ENCODE results near the gene THSD4. TPM values are rescaled to one million over a fixed set of nuclear protein-coding genes. Genes with fewer than 3 reads are reported as not detected.

Gene THSD4
- total and polyA plus RNA-seq, 2 donors (not counting 1 experiment from before 2014, with no cell fraction given), result 43.1 to 95.5 TPM

DNA sequence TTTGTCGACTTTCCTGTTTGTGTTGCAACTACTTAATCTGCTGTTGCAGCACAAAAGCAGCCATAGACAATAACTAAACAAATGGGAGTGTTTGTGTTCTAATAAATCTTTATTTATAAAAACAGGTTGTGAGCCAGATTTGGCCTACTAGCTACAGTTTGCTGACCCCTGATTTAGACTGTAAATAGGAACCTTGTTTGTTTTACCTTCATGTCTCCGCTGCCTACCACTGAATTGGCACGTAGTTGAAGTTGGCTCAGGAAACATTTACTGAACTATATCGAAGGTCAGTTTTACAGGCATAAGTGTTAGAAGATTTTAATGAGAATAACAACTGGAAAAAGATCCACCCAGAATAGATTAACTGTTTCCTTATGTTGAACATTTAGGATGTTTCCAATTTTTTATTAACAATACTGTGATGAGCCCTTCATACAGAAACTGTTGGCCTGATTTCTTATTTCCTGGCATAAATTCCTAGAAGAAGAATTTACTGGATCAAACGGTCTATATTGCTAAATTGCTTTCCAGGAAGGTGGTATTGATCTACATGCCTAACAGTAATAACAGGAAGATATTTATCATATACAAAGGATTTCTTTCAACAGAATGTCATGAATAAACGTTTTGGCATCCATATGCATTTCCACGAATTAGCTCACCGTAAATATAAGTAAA lies 538.9 kb downstream of the THSD4 start:
- DNase-seq (ENCODE audit: low read depth in 2 of 2), result no peak

DNA sequence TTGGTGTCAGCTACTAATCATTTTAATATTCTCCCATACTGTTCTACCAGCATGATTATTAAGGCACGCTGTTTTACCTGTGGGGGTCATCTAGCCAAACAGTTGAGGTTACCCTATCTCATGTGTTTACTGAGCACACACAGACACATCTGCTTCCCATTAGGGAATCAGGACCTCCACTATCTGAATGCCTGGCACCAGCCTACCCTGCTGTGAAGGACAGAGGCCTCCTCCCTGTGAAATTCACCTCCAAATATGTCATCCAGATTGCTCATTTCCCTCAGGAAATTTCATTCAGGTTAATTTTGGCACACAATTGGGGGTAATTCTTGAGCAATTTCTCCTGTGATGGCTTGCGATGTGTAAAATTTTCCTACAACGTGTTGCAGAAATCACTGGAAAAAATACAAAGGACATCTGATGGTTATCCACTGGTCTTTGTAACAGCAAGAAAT lies 539.5 kb downstream of the THSD4 start:
- Histone ChIP-seq H3K79me2 (ENCODE audit: control insufficient read depth, insufficient read depth, low read length) (no peaks in the 10 kb centered on the region), H4K20me1 (ENCODE audit: control insufficient read depth, extremely low read depth, insufficient read depth, low read length) (no peaks in the 10 kb centered on the region), H3K27ac (ENCODE audit: insufficient read depth, low read length) (no peak overlapping the region), H3K36me3 (ENCODE audit: control insufficient read depth, insufficient read depth, low read length) (no peaks in the 10 kb centered on the region), H3K4me3 (replicated peaks in 1 of 4; ENCODE audit: control extremely low read depth in 1 of 4, insufficient read depth in 1 of 4, low read depth in 3 of 4, low read length in 4 of 4) (no peak overlapping the region), H3K4me1 (ENCODE audit: control insufficient read depth, extremely low read depth, insufficient read depth, low read length) (no peaks in the 10 kb centered on the region), H2AFZ (ENCODE audit: low read length) (no peak overlapping the region), H3K9me3 (ENCODE audit: control insufficient read depth, insufficient read depth, low read depth, low read length) (no peaks in the 10 kb centered on the region), H3K4me2 (ENCODE audit: extremely low read depth, insufficient read depth, low read length) (no peak overlapping the region), H3K9ac (ENCODE audit: insufficient read depth, low read length) (no peak overlapping the region), H3K27me3 (ENCODE audit: control insufficient read depth, insufficient read depth, low read length) (no peaks in the 10 kb centered on the region)
- DNase-seq (ENCODE audit: low read depth in 2 of 2), result no peak
- TF ChIP-seq EZH2 (IDR thresholded peaks at IDR 0.05; ENCODE audit: low read length, missing control alignments), result no peak
- TF ChIP-seq, protein P1, sequence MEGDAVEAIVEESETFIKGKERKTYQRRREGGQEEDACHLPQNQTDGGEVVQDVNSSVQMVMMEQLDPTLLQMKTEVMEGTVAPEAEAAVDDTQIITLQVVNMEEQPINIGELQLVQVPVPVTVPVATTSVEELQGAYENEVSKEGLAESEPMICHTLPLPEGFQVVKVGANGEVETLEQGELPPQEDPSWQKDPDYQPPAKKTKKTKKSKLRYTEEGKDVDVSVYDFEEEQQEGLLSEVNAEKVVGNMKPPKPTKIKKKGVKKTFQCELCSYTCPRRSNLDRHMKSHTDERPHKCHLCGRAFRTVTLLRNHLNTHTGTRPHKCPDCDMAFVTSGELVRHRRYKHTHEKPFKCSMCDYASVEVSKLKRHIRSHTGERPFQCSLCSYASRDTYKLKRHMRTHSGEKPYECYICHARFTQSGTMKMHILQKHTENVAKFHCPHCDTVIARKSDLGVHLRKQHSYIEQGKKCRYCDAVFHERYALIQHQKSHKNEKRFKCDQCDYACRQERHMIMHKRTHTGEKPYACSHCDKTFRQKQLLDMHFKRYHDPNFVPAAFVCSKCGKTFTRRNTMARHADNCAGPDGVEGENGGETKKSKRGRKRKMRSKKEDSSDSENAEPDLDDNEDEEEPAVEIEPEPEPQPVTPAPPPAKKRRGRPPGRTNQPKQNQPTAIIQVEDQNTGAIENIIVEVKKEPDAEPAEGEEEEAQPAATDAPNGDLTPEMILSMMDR (conservative IDR thresholded peaks at IDR 0.05 in 1 of 2, IDR thresholded peaks at IDR 0.05 in 1 of 2; ENCODE audit: low read depth in 1 of 2, low read length in 2 of 2), result no peak

More for the DNA sequence above, 538.9 kb downstream of the THSD4 start:
- no peaks in the 10 kb centered on the region for H3K27me3 ChIP-seq (ENCODE audit: control insufficient read depth, insufficient read depth, low read length)
- no peaks in the 10 kb centered on the region for H3K4me1 ChIP-seq (ENCODE audit: control insufficient read depth, extremely low read depth, insufficient read depth, low read length)
- no peaks in the 10 kb centered on the region for H3K36me3 ChIP-seq (ENCODE audit: control insufficient read depth, insufficient read depth, low read length)
- H4K20me1 ChIP-seq (ENCODE audit: control insufficient read depth, extremely low read depth, insufficient read depth, low read length), result no peaks in the 10 kb centered on the region
- H3K79me2 ChIP-seq (ENCODE audit: control insufficient read depth, insufficient read depth, low read length), result no peaks in the 10 kb centered on the region
- H3K4me3 ChIP-seq (replicated peaks in 1 of 4; ENCODE audit: control extremely low read depth in 1 of 4, insufficient read depth in 1 of 4, low read depth in 3 of 4, low read length in 4 of 4), result no peak overlapping the region
- TF ChIP-seq, protein P1 (conservative IDR thresholded peaks at IDR 0.05 in 1 of 2, IDR thresholded peaks at IDR 0.05 in 1 of 2; ENCODE audit: low read depth in 1 of 2, low read length in 2 of 2), result no peak
- TF ChIP-seq EZH2 (IDR thresholded peaks at IDR 0.05; ENCODE audit: low read length, missing control alignments), result no peak
- no peak overlapping the region for H3K4me2 ChIP-seq (ENCODE audit: extremely low read depth, insufficient read depth, low read length)
- no peak overlapping the region for H3K9ac ChIP-seq (ENCODE audit: insufficient read depth, low read length)
- H2AFZ ChIP-seq (ENCODE audit: low read length), result no peak overlapping the region
- no peaks in the 10 kb centered on the region for H3K9me3 ChIP-seq (ENCODE audit: control insufficient read depth, insufficient read depth, low read depth, low read length)
- H3K27ac ChIP-seq (ENCODE audit: insufficient read depth, low read length), result no peak overlapping the region

DNA sequence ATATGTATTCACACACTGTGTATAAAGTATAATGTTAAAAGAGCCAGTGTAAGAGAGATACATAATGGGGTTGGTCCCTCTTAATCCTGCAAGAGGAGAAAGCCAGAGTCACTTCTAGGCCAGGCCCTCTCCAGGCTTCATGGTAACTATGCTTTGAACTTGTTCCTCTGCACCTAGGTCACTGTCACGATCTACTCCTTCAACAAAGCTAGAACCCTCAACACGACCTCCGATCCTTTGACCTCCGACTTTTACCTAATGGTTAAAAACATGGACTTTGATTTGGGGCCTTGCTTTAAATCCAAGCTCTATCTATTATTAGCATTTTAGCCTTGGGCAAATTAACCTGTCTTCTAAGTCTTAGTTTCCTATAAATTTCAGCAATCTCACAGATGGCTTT lies 541.2 kb downstream of the THSD4 start:
- Histone ChIP-seq H3K9ac (ENCODE audit: insufficient read depth, low read length) (no peak overlapping the region), H4K20me1 (ENCODE audit: control insufficient read depth, extremely low read depth, insufficient read depth, low read length) (no peaks in the 10 kb centered on the region), H3K79me2 (ENCODE audit: control insufficient read depth, insufficient read depth, low read length) (no peaks in the 10 kb centered on the region), H3K27ac (ENCODE audit: insufficient read depth, low read length) (no peak overlapping the region), H3K36me3 (ENCODE audit: control insufficient read depth, insufficient read depth, low read length) (no peaks in the 10 kb centered on the region), H3K4me3 (replicated peaks in 1 of 4; ENCODE audit: control extremely low read depth in 1 of 4, insufficient read depth in 1 of 4, low read depth in 3 of 4, low read length in 4 of 4) (no peak overlapping the region), H3K4me2 (ENCODE audit: extremely low read depth, insufficient read depth, low read length) (no peak overlapping the region), H3K9me3 (ENCODE audit: control insufficient read depth, insufficient read depth, low read depth, low read length) (no peaks in the 10 kb centered on the region), H2AFZ (ENCODE audit: low read length) (no peak overlapping the region), H3K4me1 (ENCODE audit: control insufficient read depth, extremely low read depth, insufficient read depth, low read length) (no peaks in the 10 kb centered on the region), H3K27me3 (ENCODE audit: control insufficient read depth, insufficient read depth, low read length) (no peaks in the 10 kb centered on the region)
- TF ChIP-seq, protein P1 (conservative IDR thresholded peaks at IDR 0.05 in 1 of 2, IDR thresholded peaks at IDR 0.05 in 1 of 2; ENCODE audit: low read depth in 1 of 2, low read length in 2 of 2), result no peak
- TF ChIP-seq EZH2 (IDR thresholded peaks at IDR 0.05; ENCODE audit: low read length, missing control alignments), result no peak
- no peak for DNase-seq (ENCODE audit: low read depth in 2 of 2)

All from fibroblast of lung (primary cell).